ENCODE measurements around the gene DRG2.

The DRG2 gene

DNA sequence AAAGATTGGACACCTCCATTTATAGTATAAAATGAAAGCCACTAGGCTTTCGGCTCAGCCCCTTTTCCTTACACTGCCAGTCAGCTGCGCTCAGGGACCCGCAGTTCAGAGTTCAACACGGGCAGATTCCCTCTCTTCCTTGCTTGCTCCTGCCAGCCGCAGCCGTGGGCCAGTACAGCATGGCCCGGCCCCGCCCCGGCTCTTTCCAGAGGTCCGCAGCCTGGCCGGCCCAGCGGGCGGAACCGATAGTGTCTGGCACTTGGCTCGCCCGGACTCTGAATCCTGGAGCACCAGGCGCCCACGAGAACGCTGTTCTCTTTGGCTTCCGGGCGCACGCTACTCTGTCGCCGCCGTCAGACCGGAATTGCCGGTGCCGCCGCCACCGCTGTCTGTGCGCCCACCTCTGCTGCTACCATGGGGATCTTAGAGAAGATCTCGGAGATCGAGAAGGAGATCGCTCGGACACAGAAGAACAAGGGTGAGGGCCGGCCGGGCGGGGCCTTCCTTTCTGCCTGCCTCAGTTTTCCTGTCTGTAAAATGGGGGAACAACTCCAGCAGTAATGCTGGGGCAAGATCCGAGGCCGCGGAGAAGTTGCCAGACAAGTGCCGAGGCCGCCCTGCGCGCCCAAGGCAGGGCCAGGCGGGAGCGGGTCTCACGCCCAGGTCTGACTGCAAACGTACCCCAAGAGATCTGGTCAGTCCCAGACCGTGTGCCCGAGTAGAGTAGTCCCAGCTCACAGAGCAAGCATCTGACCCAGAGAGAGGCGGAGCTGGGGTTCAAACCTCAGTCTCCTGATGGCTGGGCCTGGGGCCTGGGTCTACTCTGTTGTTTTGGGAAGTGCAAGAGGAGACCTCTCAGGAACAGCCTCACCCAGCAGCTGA, at the start of gene DRG2:
Gene DRG2 (plus strand): TSS at position 339 of the 882 bp plus-strand sequence. CDS start 76 bp downstream, at position 415.
- DNase-seq (ENCODE audit: low spot score), result peak; percentile 80

GRCh38 chr17:18038149-18038850, 49.4 kb upstream of the DRG2 start:
- DNase-seq (ENCODE audit: low spot score), result no peak

DNA sequence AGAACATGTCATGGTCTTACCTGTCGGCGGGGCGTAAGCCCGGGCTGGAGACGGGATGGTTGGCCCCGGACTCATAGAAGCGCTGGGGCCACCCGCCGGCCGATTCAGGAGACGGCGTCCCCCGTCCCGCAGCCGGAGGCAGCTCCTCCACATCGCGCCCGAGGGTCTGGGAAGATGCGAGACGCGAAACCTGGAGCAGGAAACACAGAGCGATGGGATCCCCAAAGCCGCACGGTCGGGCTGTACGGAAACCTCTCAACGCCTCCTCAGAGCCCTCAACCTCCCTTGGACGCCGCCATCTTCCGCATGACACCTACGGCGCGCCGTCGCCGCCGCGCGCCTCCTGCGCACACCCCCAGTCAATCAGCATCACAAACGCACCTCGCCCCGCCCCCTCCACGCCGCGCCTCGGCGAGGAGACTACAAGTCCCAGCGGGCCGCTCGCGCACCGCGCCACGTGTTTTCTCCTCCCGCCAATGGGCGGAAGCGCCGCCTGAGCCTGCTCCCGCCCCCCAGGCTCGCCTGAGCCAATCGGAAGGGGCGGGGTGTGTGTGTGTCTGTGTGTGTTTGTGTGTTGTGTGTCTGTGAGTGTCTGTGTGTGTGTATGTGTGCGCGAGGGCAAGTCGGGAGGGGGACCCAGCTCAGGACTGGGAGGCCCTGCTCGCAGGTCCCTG, 48.8 kb upstream of the DRG2 start, which contains the start of the genes ATPAF2 and GID4:
Gene ATPAF2 (minus strand): TSS at position 308 of the 674 bp plus-strand sequence. CDS start 155 bp downstream, at position 153.
Gene GID4 (plus strand): TSS at position 548 of the 674 bp plus-strand sequence. CDS start 57 bp downstream, at position 605.
- peak; percentile 99 for DNase-seq (ENCODE audit: low spot score)

DNA sequence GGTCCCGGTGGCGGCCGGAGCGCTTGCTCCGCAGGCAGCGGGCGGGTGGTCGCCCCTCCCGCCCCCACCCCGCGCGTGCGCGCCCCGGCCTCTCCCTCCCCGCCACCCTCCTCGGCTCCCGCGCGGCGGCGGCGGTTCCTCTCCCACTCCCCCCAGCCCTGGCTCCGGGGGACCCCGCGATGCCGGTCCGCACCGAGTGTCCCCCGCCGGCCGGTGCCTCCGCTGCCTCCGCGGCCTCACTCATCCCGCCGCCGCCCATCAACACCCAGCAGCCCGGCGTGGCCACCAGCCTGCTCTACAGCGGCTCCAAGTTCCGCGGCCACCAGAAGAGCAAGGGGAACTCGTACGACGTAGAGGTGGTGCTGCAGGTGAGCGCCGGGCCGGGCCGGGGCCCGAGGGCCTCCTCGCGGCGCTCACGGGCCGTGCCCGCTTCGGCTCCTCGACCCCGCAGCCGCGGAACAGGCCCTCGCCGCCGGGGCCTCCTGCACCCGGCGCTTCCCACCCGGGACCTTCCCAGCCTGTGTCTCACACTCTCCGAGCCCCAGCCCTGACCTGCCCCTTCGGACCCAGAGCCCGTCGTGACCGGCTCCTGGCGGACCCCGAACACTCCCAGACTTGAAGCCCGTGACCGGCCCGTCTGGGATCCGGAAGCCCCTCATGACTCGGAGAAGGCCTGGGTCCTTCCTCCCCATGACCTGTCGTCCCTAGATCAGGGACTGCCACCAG, 48.0 kb upstream of the DRG2 start:
- no peak for DNase-seq (ENCODE audit: low spot score)

GRCh38 chr17:18040261-18040858, 47.4 kb upstream of the DRG2 start:
- no peak for DNase-seq (ENCODE audit: low spot score)

DNA sequence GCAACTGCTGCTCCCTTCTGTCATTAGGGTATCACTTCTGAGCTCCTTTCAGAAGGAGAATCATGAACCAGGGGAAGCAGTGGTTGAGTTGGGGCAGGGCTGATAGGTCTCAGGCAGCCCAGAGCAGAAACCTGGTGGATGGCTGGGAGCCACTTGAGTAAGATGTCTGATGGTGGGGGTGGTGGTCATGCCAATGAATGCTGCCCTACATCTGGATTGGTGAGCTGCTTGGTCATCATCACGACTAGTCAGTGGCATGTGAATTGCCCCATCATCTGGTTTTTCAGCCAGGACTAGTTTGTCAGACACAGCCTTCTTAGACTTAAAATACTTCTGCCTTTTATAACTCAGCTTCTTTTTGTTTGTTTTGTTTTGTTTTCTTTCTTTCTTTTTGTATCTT, 46.0 kb upstream of the DRG2 start:
- no peak for DNase-seq (ENCODE audit: low spot score)

DNA sequence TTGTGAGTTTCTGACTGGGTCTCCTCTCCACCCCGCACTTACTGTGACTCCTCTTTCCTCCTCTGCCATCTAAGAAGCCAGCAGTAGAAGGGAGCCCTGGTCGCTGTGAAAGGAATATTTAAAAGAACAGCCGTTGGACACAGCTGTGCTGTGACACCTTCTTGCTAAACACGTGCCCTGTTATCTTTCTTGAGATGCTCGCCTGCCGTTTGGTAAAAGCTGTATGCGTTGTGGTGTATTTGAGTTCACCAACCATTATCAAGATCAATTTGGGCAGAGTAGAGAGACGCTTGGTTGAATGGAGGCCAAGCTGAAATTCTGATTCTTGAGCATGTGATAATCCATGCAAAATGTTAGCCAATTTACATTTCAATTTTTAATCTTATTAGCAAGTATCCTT, 44.8 kb upstream of the DRG2 start:
- no peak for DNase-seq (ENCODE audit: low spot score)

GRCh38 chr17:18043491-18043890, 44.3 kb upstream of the DRG2 start:
- no peak for DNase-seq (ENCODE audit: low spot score)

GRCh38 chr17:18044609-18045008, 43.1 kb upstream of the DRG2 start:
- DNase-seq (ENCODE audit: low spot score), result no peak

- DNase-seq (ENCODE audit: low spot score), result no peak
Observed at GRCh38 chr17:18045691-18046350, 41.9 kb upstream of the DRG2 start.

DNA sequence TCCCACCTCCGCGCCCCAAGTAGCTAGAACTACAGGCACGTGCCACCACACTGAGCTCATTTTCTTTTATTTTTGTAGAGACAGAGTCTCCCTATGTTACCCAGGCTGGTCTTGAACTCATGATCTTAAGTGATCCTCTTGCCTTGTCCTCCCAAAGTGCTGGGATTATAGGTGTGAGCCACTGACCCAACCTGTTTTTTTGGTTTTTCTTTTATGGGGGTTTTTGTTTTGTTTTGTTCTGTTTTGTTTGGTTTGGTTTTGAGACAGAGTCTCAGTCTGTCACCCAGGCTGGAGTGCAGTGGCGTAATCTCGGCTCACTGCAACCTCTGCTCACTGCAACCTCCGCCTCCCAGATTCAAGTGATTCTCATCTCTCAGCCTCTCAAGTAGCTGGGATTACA, 32.2 kb upstream of the DRG2 start:
- DNase-seq (ENCODE audit: low spot score), result no peak

DNA sequence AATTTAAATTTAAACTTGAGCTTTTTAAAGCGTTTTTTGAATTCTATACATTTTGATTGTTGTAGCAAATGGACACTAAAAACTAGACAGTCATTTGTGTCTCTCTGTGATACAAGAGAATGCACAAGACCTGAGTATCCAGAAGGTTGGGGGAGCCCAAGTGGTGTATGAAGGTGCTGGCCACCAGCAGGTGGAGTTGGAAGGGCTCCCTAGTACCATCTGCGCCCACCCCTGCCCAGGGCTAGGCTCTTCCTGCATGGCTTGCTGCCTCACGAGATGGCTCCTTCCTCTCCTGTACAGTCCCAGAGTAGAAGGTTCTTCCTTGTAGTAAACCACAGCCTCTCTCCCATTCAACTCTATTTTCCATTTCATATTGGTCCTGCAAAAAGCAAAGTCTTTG, 31.5 kb upstream of the DRG2 start:
- DNase-seq (ENCODE audit: low spot score), result no peak

GRCh38 chr17:18059283-18059682, 28.5 kb upstream of the DRG2 start:
- DNase-seq (ENCODE audit: low spot score), result no peak

GRCh38 chr17:18064053-18064452, 23.7 kb upstream of the DRG2 start:
- no peak for DNase-seq (ENCODE audit: low spot score)

- DNase-seq (ENCODE audit: low spot score), result no peak
Observed at GRCh38 chr17:18065546-18065945, 22.2 kb upstream of the DRG2 start.

- DNase-seq (ENCODE audit: low spot score), result no peak
Observed at GRCh38 chr17:18066866-18067265, 20.9 kb upstream of the DRG2 start.

GRCh38 chr17:18069101-18069500, 18.6 kb upstream of the DRG2 start:
- DNase-seq (ENCODE audit: low spot score), result no peak

GRCh38 chr17:18070861-18071340, 16.8 kb upstream of the DRG2 start:
- no peak for DNase-seq (ENCODE audit: low spot score)

DNA sequence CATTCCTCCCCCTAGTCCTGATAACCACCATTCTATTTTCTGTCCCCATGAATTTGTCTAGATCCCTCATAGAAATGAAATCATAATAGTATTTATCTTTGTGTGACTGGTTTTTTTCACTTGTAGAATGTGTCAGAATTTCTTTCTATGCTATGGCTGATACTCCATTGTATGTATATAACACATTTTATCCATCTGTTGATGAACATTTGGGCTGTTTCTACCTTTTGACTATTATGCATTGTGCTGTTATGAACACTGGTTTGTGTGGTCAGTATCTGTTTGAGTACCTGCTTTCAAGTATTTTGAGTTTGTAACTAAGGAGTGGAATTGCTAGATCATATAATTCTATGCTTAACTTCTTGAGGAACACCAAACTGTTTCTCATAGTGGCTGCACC, 16.0 kb upstream of the DRG2 start:
- DNase-seq (ENCODE audit: low spot score), result no peak

GRCh38 chr17:18074566-18075272, 13.0 kb upstream of the DRG2 start:
- no peak for DNase-seq (ENCODE audit: low spot score)
